Measurements from ENCODE around the gene AUTS2.

DNA sequence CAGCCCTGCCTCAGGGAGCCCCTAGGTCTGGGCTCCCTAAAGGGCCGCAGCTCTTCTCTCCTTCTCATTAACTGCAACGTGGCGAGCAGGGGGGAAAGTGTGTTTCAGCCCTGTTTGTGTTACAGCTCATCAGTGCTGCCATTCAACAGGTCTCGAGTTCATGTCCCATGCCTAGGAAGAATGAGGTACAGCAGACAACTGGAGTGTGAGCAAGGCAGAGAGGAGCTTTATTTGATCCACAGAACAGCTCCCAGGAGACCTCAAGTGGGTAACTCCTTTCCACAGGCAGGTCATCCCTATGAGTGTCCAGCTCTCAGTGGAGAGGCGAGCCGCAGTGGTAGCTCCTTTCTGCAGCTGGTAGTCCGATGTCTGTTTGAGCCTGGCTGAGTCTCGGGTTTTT lies 313.1 kb downstream of the AUTS2 start:
- TF ChIP-seq YY1 (IDR thresholded peaks at IDR 0.05; ENCODE audit: insufficient read depth, insufficient read length) (no peak), ZNF274 (IDR thresholded peaks at IDR 0.05; ENCODE audit: low read depth, low read length) (no peak)
